GM19238 (cell line): ENCODE data around the gene PARP8.
"Not testable (repeated sequence)": the region's sequence is repeated elsewhere in the genome, so short reads cannot be mapped to it uniquely, and the experiment has no call there.

Experiments
- DNase-seq: peaks from one replicate; pipeline ENCODE4 v3.0.0; 2011; ENCODE audit warnings: low spot score; ENCODE audit not compliant: insufficient read length

The PARP8 gene

DNA sequence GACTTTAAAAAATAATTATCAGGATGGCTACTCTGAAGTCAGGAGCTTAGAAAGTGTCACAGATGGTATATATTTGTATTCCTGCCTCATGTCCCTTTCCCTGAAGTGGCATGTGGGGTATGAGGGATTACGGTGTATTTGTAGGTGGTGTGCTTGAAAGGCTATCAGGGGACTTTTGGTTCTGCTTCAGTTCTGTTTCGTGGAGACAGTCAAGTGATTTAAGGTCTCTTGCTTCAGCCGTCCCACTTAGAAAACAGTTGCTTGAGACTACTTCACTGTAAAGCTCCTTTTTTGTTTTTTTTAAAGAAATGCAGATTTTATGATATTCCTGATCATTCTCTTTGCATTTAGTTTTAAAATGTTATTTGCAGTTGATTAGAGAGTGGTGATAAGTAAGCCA lies 18.3 kb downstream of the PARP8 start:
- DNase-seq: no peak

DNA sequence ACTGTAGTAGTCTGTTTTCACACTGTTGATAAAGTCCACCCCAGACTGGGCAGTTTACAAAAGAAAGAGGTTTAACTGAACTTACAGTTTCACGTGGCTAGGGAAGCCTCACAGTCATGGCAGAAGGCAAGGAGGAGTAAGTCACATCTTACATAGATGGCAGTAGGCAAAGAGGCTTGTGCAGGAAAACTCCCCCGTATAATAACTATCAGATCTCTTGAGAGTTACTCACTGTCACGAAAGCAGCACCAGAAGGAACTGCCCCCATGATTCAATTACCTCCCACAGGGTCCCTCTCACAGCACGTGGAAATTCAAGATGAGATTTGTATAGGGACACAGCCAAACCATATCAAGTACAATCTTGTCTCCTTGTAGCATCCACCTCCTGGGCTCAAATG lies 21.1 kb downstream of the PARP8 start:
- DNase-seq: no peak

DNA sequence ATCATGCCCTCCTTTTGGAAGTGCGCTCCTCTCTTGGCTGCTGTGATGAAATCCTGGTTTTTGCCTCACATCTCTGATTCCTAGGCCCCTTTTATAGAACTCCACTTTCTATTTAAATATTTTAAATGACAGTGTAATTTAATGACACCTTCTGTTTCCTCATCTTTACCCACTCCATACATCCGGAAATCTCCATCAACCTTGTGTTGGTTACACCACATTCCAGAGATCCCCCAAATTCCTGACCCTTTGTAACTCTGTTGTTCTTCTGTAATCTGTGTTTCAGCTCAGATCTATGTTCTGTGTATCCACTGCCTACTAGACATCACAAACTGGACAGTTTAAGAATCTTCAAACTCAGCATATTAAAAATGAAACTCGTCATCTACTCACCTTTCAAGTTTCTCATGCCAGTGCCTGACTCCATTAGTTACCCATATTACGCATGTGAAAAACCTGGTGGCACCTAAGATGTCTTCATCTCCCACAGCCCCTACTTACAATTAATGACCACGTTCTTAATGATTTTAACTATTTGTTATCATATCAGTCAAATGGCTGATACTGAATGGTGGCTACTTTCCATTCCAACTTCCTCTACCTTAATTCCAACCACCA lies 25.1 kb downstream of the PARP8 start:
- DNase-seq: no peak

DNA sequence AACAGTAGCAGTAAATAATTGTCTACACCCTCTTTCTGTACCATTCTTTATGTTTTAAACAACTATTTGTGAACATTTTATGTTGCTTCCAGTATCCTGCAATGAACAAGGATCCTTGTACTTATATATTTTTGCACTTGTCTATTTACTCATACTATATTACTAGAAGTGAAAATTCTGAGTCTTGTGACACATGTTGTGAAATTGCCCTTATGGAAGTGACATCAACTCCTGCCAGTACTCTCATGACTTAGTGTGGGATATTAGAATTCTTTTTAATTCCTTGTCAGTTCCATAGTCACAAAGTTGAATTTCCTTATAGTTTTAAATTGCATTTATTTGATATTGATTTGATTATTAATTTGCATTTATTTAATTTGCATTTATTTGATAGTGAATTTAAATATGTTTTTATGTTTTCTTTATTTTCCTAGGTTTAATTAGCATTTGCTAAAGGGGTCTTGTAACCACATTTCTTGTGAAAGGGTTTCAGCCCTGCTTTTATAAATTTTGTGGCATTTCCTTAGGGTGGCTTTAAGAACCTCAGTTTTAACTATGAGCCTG lies 27.7 kb downstream of the PARP8 start:
- DNase-seq: no peak

DNA sequence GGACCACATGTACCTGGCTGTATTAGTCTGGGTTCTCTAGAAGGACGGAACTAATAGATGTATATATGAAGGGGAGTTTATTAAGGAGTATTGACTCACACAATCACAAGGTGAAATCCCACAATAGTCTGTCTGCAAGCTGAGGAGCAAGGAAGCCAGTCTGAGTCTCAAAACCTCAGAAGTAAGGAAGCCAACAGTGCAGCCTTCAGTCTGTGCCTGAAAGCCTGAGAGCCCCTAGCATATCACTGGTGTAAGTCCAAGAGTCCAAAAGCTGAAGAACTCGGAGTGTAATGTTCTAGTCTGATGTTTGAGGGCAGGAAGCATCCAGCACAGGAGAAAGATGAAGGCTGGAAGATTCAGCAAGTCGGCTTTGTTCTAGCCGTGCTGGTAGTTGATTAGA lies 28.2 kb downstream of the PARP8 start:
- not testable (repeated sequence) for DNase-seq

DNA sequence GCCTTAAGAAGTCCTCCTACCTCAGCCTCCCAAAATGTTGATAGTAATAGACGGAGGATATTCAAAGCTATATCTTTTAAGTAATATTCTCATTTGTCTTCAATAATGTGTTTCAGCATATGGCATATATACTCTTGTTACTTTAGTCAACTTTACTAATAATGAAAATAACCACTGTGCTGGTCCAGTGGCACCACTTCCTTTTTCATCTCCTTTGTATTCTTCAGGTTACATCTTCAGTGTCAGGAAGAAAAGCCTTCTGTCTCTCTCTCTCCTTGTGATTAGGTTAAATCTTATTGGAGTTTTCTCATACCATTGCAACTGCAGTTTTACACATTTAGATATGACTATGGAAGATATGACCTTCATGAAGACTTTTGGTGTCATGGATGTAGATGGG lies 31.3 kb downstream of the PARP8 start:
- no peak for DNase-seq

DNA sequence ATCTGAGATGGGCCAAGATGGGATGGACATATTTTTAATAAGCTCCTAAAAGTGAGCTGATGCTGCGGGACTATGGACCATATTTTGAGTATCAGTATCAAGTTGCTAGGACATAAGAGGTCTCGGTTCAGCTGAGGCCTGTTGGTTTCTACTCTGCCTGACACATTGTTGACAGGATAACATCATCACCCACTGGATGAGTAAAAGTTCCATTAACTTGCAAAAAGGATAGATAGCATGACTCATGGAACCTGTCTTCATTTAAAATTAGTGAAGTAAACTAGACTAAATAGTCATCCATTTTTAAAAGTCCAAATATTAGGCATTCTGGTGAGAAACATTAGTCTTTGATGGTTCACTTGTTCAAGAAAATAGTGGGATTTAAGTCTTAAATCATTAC lies 33.3 kb downstream of the PARP8 start:
- DNase-seq: no peak

DNA sequence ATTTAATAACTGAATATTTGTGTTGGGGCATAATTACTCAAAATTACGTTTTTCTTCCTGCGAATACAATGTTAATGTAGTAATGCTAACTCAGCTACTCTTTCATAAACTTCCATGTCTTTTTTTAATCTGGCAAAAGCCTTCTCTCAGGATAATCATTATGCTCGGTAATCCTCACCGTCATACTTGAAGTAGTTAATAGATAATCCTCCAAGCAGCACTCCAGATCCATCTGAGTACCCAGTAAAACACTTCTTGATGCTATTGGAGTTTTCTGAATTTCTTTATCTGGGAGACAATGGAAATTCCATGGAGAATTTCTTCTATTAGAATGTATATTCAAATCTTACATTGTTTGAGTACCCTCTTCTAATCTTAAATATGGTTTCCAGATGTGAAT lies 34.3 kb downstream of the PARP8 start:
- DNase-seq: no peak

DNA sequence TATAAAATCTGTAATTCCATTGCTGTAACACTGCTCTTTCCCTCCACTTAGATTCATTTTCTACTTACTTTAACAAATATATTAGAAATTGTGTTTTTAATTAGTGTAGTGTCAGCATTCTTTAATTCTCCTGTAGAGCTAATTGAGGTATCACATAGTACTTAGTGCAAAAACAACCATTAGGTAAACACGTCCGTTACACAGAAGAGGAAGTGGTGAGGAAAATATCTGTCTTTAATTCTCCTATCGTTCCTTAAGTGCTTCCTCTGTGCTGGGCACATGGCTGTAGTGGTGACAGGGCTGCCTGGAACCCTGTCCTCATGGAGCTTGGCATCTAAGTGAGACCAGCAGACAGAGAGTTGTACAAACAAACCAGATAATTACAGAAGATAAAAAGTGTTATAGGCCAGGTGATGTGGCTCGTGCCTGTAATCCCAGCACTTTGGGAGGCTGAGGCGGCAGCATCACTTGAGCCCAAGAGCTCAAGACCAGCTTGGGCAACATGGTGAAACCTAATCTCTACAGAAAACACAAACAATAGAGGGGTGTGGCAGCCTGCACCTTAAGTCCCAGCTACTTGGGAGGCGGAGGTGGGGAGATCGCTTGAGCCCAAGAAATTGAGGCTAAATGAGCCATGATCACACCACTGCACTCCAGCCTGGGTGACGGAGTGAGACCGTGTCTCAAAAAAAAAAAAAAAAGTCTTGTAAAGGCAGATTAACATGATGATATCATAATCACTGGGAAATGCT lies 36.4 kb downstream of the PARP8 start:
- DNase-seq: no peak

DNA sequence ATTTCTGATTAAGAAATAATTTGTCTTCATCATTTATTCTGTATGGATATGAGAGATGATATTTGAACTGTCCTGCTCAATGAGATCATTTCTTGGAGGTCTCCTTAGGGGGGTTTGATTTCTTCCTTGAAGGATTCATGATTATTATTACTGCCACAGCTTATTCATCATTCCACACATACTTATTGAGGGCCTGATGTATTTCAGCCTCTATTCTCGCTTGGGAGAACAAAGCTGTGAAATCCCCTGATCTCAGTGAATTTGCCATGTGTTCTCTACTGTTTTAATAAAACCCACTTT lies 36.9 kb downstream of the PARP8 start:
- DNase-seq: no peak

DNA sequence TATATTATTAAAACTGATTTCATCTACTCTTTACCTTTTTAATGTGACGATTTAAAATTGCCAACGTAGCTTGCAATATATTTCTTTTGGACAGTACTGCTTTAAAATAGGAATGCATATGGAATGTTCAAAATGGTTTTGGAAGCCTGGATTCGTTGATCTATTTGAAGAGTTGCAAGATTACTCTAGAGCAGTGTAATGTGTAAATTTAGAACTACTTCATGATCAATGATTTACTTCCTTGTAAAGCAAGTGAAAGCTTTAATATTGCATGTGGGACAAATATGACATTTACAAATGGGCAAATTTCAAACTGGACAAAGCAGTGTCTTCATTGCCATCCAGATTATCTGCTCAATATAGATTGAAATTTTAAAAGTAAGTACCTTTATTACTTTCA lies 38.3 kb downstream of the PARP8 start:
- no peak for DNase-seq

DNA sequence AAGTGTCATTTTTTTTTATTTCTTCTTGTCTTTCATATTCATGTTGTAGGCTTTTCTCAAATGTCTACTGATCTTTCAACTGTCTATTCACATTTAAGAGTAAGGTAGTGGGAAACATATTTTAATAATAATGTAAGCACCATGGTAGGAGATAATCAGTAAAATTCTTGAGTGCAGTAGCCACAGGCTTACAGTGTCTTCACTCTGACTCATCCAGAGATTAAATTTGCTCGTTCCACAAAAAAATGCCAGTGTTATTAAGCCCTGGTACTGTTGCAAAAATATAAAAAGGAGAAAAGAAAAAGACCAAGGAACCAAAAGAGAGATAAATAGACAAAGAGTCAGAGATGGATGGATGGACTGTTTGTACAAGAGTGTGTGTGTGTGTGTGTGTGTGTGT lies 43.0 kb downstream of the PARP8 start:
- DNase-seq: no peak

DNA sequence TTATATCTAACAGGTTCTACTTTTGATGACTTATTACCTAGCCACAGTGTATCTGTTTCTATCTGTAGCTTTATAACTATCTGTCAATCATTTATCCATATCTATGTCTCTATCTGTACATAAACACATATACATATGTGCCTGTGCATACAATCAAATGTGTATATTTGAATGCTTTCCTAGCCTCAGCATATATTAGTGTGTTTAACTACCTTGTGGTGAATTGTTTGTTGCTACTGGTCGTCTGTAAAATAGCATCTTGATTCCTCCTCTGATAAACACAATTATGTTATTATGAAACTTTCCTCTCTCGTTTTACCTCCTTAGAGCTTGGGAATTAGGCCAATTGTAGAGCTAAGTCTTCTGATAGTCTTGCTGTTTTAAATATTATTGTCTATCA lies 44.4 kb downstream of the PARP8 start:
- no peak for DNase-seq

DNA sequence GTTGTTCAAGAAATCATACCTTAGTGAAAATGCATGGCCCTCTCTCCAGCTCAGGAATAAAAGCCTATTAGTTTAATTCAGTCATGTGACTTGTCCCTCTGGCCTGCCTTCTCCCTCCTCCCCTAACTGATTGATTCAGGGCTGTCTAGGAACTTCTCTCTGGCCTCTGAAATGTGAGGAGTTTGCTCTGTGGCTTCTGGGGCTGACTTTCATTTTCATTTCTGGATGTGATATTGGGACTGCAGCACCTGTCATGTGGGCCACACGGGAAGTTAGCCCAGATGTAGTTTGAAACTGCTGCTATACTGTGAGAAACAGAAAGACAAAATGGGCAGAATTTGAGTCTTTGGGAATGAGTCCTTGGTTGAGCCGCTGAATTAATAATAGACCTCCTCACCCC lies 44.8 kb downstream of the PARP8 start:
- peak; percentile 19 for DNase-seq

DNA sequence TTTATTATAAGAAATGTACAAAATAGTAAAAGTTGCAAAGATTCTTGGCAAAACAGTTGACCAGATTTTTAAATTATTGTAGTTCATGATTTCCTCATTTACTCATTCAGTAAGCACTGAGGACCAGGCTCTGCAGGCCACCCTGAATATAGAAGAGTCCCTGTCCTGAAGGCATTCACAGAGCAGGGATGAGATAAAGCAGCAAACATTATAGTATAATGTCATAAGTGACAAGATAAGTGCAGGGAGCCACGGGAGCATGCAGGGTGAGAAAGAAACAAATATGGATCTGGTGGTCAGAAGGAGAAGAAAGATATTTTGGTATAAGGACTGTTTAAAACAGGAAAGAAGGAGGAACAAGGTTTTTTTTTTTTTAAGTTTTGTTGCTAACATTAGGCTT lies 46.0 kb downstream of the PARP8 start:
- DNase-seq: no peak

DNA sequence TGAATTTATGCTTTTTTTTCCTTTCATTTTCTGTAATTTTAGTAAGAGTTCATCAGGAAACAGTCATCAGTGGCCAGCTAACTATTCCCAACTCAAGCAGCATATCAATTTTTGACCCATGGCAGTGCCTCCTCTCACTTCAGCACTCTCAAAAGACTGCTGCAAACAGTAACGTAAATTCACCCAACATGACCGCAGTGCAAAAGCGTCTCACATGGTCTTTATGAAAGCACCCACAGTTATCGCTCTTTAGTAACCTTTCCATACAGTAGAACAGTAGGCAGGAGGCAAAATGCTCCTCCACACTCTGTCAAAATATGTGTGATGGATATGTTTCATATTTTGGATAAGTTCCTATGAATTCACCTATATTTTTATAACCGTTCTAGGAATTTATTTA lies 48.6 kb downstream of the PARP8 start:
- no peak for DNase-seq

DNA sequence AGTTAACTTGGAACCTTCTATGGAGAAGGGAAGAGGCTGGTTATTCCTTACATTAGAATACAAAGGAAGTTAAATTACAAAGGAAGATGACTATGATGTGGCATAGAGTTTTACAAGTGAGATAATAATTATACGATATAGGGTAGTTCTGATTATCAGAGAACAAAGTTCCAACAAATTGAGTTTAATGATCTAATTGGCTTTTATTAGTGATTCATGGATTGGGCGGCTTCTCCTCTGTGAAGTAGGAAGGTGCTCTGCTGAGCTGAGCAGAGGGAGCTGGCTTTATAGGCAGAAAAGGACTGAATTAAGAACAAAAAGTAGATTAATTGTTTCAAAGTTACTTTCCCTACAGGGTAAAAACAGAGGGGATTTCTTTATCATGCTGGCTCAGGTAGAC lies 49.7 kb downstream of the PARP8 start:
- DNase-seq: no peak

DNA sequence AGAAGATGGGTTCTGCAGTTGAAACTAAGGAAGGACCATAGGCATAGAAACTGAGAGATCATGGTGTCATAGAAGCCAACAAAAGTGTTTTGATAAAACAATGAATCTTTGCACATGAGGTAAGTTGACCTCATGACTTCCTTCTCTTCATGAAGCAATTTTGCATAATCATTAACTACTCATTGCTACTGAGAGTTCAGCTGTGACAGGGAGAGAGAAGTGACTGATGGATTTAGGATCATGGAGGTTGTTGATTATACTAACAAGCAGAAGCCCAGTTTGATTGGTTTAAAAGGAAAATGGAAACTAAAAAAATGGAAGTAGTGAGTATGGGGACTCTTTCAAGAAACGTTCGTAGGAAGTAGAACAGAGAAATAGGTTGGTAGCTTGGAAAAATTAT lies 51.2 kb downstream of the PARP8 start:
- DNase-seq: no peak

DNA sequence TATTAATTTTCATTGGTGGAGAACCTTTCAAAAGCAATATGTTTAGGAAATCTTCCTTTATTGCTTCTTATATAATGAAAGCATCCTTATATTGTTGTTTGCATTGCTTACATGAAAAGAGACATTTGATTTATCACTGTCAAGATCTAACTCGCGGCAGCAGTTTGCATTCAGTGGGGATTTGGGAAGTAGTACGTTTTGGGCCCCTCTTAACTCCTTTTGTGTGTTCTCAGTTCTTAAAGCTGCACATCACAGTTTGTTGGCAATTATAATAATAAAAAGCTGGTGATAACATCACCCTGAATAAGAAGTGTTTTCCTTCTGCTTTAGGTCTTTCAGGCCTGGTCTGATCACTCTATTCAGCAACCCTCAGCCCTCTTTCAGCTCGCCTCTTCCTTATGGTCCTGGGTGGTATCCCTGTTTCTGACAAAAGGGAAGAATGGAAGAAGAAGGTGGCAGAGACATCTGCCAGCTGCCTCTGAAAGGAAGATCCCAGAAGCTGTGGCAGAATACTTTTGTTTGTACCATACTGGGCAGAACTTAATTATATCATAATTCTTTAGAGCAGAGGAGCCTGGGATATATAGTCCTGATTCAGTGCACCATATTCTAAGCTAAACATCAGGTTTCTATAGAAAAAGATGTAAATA lies 53.7 kb downstream of the PARP8 start:
- DNase-seq: no peak

DNA sequence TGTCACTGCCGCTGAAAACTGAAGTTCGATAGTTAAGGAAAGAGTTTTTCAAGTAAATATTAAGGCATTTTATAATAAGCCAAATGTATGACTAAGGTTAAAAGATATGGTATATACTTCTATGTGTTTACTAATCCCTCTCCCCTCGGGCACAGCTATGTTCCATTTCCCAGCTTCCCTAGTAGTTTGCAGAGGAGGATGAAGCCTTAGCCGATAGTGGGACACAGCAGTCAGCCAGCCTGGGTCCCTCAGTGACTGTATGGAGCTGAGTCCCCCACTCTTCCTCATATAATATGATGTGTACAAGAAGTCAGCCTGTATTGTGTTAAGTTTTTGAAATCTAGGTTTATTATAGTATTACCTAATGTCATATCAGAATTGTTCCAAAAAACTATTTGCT lies 55.8 kb downstream of the PARP8 start:
- no peak for DNase-seq

DNA sequence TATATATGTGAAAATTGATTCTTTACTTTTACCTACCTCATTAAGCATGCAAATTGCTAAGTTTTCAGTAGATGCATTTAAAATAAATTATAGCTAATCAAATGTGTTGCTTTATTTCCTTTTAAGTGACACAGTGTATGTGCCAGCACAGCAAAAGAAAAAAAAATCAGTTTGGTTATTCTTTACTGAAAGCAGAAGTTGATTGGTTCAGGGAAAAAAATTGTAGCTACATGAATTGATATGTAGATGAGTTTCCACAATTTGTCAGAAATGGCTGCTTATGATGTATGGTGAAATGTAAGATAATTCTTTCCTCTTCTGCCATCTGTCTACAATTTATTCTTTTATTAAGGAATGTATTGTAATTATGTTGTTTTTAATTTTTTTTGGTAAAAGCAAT lies 57.8 kb downstream of the PARP8 start:
- DNase-seq: no peak

DNA sequence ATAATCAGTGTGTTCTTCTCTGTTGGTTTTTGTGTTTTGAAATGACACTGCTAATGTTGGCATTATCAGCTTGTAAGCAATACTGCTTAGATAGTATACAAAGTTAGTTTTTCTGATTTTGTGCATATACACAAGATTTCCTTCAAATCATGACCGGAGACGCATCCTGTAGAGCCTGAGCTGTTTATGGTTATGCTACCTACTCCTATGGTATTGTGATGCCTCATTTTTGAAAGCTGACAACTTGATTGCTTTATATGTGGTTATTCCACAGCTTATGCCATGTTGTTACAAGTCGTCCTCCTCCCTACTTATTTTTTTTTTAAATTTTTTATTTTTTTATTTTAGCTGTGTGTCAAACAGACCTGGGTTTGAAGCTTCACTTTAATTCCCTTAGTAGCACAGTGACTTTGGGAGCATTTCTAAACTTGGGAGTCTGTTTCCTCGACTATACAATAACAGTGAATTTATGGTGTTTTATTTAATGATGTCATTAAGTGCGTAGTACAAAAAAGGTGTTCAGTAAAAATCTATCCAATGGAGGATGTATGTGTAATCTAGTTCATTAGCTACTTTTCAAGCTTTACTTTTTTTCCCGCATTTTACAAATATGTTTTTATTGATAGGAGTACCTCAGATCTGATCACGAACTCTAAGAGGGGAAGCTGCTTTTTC lies 59.5 kb downstream of the PARP8 start:
- DNase-seq: no peak
